Activated T-cell treated with anti-CD3 and anti-CD28 coated beads for 1 hour (primary cell): Measurements from ENCODE around the gene CD52.

Source experiments
- DNase-seq: peaks from one replicate; pipeline ENCODE4 v3.0.0-alpha.2; 2020; ENCODE audit warnings: low read depth

CD52 gene, protein sequence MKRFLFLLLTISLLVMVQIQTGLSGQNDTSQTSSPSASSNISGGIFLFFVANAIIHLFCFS

DNA sequence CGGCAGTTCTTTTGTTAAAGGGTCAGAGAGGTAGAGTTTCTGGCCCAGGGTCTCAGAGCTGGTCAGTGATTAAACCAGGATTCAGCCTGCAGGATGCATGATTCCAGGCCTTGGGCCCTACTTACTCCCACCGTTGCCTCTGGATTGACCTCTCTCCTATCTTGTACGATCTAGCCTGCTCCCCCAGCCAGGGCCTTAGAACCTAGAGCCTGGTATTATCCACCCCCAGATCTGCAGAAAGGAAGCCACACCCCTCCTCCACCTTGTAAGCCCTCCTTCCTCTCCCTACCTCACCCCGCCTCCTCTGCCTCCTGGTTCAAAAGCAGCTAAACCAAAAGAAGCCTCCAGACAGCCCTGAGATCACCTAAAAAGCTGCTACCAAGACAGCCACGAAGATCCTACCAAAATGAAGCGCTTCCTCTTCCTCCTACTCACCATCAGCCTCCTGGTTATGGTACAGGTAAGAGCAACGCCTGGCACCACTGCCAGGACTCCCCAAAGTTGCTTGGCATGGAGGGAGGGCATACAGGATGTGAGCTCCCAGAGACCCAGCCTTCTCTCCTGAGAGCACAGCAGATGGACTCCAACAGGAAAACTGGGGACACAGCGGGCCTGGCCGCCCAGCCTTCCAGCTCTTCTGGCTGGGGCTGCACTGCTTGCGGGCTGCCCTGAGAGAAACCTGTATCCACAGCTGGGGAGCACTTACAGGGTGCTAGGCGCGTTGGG, at the start of gene CD52:
Gene CD52 (plus strand): TSS at position 347 of the 726 bp plus-strand sequence. CDS start 60 bp downstream, at position 407.
- peak; percentile 53 for DNase-seq

DNA sequence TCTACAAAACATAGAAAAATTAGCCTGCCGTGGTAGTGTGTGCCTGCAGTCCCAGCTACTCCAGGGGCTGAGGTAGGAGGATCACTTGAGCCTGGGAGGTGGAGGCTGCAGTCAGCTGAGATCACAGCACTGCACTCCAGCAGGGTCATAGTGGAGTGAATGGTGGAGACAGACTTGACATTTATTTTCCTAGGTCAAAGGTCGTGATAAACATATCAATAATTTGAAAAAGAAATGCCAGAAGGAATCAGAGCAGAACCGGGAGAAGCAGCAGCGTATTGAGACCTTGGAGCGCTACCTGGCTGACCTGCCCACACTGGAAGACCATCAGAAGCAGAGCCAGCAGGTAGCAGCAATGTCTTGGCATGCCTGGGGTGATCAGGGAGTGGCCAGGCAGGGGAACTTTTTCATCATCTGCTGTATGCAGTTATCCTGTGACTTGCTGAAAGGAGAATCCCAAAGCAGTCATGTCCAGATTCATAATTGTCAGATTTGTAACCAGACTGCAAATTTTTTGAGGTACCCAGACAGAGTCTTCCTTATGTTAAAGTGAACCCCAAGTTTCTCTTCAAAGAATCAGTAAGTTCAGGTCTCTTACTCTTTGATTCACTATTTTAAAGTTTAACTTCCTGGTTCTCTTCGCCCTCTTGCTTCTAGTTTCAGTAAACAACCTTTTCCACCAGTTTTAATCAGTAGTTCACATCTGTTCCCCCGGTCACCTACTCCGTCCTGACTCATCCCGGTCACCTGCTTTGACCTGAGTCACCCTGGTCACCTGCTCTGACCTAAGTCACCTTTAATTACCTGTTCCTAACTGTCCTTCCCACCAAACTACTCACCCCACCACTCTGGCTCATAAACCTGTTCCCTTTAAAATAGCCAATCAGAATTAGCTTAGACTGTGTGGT, 49.2 kb upstream of the CD52 start:
- DNase-seq, result no peak

DNA sequence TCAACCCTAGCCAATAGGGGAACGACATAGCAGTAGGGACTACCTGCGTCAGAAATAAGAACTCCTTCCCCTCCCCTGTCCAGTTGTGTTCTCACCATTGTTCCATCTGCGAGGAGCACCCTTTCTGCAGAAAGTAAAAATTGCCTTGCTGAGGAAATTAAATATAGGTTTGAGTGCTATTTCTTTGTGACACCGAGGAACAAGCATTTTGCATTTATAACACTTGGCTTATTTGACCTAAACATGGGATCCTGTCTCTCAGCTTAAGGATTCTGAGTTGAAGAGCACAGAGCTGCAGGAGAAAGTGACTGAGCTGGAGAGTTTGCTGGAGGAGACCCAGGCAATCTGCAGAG, 48.6 kb upstream of the CD52 start:
- no peak for DNase-seq

DNA sequence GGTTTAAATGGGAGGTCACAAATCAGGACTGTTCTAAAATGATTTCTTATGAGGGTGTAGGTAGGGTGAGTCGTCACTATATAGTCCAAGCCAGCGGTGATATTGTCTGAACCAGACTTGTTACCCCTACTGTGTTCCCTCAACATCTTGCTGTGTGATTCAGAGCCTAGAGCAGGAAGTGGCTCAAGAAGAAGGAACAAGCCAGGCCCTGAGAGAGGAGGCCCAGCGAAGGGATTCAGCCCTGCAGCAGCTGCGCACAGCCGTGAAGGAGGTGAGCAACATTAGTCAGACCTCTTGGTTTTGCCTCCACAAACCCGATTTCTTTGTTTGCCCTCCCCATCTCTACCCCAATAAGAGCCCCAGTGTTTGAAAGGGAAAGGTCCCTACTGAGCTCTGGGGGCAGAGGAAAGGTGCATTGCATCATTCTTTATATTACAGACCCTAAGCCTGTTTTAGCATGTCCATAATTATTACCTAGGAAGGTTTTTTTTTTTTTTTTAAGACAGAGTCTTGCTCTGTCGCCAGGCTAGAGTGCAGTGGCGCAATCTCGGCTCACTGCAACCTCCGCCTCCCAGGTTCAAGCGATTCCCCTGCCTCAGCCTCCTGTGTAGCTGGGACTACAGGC, 42.8 kb upstream of the CD52 start:
- no peak for DNase-seq

DNA sequence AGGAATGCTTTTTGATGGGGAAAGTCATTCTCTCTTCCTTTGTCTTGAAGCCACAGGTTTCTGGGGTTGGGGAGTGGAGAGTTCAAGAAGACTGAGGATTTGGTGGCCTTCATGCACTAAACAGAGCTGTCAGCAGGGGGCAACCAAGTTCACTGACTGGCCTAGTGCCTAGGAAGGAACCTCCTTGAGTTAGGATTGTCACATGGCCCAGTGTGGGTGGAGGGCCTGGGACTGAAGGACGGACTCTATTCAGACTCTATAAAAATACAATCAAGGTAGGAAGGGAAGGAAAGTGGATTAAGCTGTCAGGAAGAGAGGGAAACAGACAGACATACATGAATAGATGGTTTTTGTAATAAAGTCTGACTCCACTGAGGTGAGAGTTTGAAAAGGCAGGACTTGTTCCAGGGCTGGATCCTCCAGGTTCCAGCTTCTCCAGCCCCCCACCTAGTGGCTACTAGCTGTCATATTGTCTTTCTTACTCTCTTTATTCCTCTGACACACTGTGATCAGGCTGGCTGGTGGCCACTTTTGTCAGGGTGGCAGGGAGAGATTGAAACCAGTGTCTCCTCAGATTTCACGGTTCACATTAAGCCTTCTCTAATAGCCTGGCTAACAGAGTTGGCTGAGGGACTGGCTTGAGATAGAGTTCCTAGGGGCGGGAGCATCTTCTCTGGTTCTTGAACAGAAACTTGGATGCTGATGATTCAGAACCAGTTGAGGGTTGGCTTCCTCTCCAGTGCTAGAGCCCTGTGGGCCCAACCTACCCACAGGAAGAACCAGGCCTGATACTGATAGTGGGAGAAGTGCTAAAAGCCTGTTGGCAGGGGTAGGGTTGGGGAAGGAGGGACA, 42.0 kb upstream of the CD52 start:
- DNase-seq, result peak; percentile 66

DNA sequence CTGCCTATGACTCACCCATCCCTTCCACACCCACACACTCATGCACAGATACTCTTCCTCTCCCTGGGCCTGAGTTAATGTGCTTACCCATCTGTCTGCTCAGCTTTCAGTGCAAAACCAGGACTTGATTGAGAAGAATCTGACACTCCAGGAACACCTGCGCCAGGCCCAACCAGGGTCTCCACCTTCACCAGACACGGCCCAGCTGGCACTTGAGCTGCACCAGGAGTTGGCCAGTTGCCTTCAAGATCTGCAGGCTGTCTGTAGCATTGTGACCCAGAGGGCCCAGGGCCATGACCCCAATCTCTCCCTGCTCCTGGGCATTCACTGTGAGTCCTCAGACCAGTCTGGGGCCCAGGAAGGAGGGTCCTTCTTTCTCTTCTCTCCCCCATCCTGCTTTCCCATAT, 41.3 kb upstream of the CD52 start:
- DNase-seq, result no peak

DNA sequence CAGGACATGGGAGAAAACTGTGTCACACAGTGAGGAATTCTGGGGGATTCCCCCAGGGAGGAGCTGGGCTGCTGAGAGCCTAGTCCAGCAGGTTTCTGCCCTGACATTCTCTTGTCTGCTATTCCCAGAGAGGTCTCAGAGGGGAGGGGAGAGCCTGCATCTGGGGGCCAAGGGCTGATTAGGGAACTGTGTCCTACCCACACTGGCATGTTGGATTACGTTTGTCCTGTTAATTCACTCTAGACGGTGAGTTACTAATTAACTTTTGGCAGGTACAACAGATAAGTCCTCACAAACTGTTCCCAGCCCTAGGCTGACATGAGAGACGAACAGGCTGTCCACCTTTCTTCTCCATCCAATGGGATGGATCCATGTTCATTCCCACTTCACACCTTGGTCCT, 40.5 kb upstream of the CD52 start:
- DNase-seq, result no peak

DNA sequence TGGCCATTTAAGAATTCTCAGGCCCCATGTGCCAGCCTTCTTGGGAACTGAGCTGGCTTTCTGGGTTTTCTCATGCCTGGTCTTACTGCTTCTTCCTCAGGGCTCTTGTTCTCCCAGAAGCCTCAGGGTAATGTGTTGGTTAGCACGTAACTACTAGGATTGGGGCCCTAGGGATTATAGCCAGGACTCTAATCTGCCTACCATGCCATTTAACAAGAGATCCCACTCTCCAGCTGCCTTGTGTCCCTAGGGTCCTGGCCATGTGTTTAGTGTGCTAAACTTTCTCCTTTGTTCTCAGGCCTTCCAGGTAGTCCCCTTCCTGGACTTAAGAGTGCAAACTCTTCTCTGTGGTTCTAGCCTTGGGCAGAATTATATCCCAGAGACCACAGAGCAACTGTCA, 40.0 kb upstream of the CD52 start:
- DNase-seq, result no peak

DNA sequence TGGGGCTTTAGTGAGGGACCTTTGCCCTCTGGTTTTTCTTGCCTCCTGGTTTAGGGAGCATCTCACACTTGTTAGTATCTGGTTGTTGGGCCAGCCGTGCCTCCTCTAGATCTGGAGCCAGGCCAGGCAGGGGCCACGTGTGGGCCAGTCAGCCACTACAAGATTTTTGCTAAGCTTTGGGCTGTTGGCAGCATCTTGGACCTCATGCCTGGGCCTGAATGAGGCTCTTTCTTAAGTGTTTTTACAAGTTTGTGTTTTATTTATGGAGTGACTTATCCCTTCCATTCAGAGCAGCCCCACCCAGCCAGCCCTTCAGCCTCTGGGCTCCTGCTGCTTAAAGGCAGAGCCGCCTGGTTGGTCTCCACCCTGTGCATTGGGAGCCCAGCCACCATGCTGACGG, 39.5 kb upstream of the CD52 start:
- no peak for DNase-seq

DNA sequence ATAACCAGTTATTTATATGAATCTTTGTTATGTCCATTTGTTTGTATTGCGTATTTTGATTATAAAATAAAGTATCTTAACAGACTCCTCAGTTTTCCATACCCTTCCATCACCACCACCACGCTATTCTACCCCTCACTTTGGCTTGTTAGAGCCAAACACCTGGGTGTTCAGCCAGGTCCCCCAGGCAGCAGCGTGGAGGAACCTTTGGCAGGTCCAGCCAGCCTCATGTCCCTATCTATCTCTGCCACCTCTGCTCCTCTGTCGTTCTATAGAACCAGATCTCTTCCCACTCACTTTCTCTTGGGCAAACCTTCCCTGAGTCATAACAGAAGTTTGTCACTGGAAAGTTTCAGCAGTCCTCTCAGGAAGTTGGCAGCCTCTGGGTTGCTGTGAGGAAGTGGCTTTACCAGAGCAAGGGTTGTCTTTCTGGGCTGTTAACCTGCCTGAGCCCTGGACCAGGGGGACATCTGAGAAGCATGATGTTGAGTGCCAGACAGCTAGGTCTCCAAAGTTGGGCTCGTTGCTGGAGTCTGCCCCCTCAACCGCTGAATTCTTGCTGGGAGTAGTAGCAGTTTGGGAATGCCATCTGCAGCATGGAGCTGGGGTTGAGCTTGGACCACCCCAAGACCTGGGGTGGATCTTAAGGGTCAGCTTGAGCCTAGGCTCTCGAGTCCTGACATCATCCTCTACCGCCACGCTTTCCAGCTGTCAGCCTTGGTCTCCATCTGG, 38.9 kb upstream of the CD52 start:
- no peak for DNase-seq

DNA sequence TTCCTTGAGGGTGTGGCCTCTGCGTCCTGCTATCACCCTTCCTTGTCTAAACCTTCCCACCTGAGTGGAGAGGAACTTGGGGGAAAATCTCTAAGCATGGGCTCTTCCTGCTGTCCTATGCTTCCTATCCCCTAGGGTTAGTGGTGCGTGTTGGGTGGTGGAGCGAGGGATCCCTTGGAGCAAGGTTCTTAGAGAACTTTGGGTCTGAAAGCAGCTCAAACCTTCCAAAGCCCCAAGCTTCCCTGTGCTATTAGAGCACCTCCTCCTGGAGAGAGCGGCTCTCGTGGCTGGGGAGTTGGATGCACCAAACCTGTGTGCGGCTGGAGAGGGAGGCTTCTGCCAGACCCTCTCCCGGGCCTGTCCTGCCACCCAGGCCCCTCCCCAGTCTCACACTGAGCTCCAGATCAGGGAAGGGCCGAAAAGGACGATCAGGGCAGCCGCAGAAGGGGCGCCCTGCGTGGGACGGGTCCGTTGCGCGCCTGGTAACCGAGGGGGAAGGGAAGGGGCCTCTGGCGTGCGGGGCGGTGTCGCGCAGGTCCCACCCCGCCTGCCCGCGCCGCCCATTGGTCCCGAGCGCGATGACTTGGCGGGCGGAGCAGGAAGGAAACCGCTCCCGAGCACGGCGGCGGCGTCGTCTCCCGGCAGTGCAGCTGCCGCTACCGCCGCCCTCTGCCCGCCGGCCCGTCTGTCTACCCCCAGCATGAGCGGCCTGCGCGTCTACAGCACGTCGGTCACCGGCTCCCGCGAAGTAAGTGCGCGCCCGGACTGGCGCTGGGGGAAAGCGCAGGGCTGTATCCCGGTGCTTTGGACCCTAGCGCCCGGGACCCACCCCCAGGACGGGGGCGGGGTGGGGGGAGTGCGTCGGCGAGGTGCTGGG, 38.1 kb upstream of the CD52 start, which contains the start of gene SH3BGRL3:
Gene SH3BGRL3 (plus strand): TSS at position 631 of the 877 bp plus-strand sequence. CDS start 70 bp downstream, at position 701.
- peak; percentile 78 for DNase-seq

DNA sequence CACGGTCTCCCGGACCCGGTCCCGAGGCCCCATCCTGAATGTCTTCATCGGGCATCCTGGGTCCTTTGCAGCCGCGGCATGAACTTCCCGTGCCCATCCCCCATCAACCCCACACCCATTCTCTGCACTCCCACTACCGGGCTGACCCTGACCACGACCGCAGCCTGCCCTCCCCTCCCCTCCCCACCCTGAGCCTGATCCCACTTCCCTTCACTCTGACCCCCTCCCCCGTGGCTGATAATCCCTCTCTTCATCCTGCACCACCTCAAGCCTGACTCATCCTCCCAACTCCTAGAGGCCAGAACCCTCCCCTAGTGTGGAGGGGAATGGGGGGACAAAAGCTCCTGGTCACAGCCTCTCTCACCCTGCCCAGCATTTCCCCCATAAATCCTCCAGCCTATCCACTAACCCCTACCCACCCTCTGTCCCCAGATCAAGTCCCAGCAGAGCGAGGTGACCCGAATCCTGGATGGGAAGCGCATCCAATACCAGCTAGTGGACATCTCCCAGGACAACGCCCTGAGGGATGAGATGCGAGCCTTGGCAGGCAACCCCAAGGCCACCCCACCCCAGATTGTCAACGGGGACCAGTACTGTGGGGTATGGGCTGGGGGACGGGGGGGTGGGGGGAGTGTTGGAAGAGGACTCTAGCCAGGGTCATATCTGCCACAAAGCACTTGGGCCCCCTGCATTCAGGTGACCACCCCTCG, 37.3 kb upstream of the CD52 start:
- DNase-seq, result no peak

DNA sequence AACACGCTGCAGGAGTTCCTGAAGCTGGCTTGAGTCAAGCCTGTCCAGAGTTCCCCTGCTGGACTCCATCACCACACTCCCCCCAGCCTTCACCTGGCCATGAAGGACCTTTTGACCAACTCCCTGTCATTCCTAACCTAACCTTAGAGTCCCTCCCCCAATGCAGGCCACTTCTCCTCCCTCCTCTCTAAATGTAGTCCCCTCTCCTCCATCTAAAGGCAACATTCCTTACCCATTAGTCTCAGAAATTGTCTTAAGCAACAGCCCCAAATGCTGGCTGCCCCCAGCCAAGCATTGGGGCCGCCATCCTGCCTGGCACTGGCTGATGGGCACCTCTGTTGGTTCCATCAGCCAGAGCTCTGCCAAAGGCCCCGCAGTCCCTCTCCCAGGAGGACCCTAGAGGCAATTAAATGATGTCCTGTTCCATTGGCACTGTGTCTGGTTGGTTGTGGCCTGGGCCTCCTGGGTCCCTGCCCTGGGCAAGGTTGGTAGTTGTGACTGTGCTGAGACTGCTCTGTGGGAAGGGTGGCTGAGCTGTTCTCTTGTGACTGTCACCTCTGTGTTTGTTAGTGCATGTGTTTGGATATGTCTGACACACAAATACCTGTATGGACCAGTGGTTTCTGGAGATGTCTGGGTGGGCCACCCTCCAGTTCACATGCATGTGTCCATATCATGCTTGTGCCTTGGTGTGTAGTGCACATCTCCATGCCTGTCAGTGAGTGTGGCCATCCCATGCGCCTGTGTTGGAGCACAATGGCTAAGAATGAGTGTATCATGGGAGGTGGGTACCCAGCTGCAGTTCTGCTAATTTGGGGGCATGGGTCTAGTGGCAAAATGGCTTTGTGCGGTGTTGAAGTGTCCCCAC, 36.4 kb upstream of the CD52 start:
- no peak for DNase-seq

DNA sequence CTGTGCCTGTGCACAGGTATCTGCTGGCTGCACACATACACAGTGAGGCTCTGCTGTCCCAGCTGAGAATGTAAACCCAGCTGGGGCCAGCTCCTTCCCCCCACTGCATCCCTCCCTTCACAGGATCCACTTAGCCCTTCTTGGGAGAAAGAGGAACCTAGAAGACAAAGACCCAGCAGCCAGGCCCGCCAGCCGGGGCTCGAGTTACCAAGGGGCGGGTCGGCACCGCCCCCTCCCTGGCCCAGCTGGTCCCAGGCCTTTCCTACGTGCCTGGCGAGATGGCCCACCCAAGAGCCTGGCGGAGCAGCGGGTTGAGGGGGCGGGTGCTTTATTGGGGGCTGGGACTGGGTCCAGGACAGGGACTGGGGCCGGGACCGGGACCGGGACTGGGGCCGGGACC, 35.8 kb upstream of the CD52 start:
- no peak for DNase-seq

DNA sequence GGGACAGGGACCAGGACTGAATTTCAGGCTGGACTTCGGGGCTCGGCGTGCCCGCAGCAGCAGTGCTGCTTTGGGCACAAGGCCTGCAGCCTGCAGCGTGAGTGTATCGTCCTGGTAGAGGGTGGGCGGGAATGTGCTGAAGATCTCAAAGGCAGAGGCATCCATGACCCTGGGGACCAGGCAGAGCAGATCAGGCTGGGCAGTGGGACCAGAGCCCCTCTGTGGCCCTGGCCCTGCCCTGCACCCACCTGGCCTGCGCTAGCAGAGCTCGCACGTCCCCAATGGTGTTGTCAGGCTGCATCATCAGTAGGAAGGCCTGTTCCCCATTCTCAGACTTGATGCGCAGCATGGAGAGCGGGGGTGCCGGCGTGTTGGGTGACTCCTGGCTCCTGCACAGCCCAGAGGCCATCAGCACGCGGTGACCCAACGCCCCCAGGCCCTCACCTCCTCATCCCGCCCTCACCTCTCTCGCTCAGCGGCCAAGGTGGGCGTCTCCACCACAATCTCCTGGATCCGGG, 35.3 kb upstream of the CD52 start:
- DNase-seq, result no peak

DNA sequence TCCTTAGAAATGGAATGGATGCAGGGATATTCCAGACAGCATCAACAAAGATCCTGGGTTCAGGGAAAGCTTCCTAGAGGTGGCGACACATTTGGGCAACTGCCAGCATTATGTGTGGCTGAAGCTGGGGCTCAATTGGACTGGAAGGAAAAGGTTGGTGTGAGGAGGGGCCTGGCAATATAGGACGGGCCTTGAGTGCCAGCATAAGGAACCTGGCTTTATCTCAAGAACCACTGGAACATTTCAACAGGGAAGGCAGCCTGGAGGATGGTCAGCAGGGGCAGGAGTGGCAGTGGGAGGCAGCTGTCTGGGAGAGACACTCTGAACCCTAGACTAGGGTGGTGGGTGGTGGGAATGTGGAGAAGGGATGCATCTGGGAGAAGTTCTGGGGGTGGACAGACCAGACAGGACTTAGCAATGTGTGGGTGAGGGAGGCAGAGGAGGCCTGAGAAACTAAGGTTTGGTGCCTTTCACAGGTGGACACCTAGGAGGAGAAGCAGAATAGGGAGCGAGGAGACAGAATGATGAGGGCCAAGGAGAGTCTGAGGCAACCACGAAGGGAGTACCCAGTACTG, 34.4 kb upstream of the CD52 start:
- DNase-seq, result no peak

DNA sequence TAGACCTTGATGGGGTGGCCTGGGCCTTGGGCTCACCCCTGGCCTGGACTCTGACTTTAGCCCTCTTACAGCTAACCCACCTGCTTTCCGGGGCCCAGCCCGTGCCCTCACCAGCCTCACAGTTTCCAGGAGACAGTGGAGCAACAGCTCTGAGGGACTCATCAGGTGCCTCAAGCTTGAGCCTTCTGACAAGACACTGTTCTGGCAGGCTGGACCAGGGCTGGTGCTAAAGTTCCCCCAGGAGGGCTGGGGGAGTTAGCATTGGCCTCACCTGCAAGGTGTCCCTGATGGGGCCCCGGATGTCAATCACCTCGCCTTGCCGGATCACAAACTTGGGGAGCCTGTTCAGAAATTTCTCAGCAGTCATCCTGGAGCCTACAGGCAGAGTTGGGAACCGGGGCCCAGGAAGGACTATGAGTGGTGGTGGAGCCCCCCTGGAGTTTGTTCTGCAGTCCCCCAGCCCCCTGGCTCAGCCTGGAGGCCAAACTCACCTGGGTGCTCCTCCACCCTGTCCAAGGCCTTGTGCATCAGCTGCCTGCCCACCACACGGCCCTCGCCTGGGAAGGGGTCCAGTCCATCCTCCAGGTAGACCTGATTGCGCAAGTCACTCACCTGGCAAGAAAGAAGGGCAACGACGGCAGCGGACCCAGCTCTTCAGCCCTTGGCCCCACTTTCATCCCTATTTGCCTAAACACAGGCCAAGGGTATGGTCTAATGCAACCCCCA, 33.7 kb upstream of the CD52 start:
- DNase-seq, result no peak
